Measurements from ENCODE around the gene INPP4B.

Gene INPP4B

DNA sequence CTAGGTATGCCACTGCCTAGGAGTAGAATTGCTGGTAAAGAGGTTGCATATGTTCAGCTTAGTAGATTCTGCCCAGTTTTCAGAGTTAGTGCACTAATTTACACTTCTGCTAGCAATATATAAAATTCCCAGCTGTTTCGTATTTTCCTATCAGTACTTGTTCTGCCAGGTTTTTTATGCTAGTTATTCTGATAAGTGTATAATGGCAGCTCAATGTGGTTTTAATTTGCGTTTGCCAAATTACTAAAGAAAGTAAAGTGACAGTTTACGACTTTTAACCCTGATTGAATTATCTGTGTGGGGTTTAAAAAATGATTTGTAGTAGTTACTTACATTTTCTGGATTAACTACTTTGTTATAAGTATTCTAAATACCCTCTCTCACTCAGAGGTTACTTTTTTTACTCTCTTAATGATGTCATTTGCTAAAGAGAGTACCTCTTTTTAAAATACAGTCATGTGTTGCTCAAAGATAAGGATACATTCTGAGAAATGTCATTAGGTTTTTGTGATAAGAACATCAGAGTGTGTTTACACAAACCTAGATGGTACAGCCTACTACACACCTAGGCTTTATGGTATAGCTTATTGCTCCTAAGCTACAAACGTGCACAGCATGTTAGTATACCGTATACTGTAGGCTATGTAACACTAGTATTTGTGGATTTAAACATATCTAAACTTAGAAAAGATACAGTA is 846.5 kb downstream of the INPP4B start:
- Histone ChIP-seq H2AK5ac (ENCODE audit: low read depth, low read length) (no peak overlapping the region), H4K8ac (ENCODE audit: low read depth, low read length) (no peak overlapping the region), H2BK15ac (ENCODE audit: low read length) (no peak overlapping the region), H3K9ac (ENCODE audit: low read depth, low read length, poor library complexity) (no peak overlapping the region), H3K18ac (ENCODE audit: low read length) (no peak overlapping the region), H3K36me3 (replicated peaks in 1 of 2; ENCODE audit: control insufficient read depth in 2 of 2, insufficient read depth in 2 of 2, low read length in 2 of 2) (no peaks in the 10 kb centered on the region), H3K14ac (ENCODE audit: low read length) (no peak overlapping the region), H3K9me3 (replicated peaks in 1 of 2; ENCODE audit: control insufficient read depth in 2 of 2, insufficient read depth in 1 of 2, low read depth in 1 of 2, low read length in 2 of 2) (peaks cover 0 to 5% of the 10 kb centered on the region in 2 donors), H2AFZ (ENCODE audit: low read length) (no peak overlapping the region), H2BK5ac (ENCODE audit: low read length) (no peak overlapping the region), H2BK12ac (ENCODE audit: low read length) (no peak overlapping the region), H3K4me2 (ENCODE audit: insufficient read depth, low read length, poor library complexity, severe bottlenecking) (no peak overlapping the region), H3K4me1 (ENCODE audit: control insufficient read depth in 2 of 2, insufficient read depth in 1 of 2, low read depth in 1 of 2, low read length in 2 of 2) (no peaks in the 10 kb centered on the region), H3K79me1 (ENCODE audit: low read depth, low read length) (no peaks in the 10 kb centered on the region), H3K4me3 (ENCODE audit: low read length in 2 of 2) (no peak overlapping the region), H3K27ac (replicated peaks; ENCODE audit: low read length) (no peak overlapping the region), H2BK120ac (ENCODE audit: low read depth, low read length) (no peak overlapping the region), H3K23ac (ENCODE audit: low read depth, low read length, poor library complexity) (no peak overlapping the region), H3K4ac (ENCODE audit: low read length) (no peak overlapping the region), H4K91ac (ENCODE audit: low read depth, low read length, poor library complexity) (no peak overlapping the region), H3K27me3 (ENCODE audit: control insufficient read depth in 3 of 3, insufficient read depth in 3 of 3, low read depth in 1 of 3, low read length in 3 of 3) (no peaks in the 10 kb centered on the region)
- WGBS, 2 donors (ENCODE audit: extremely low coverage in 2 of 2, insufficient read length in 2 of 2, insufficient replicate concordance in 1 of 2), result no CpG with 5 or more reads among the region's 5 CpGs
- no peak for DNase-seq (ENCODE audit: low spot score)

DNA sequence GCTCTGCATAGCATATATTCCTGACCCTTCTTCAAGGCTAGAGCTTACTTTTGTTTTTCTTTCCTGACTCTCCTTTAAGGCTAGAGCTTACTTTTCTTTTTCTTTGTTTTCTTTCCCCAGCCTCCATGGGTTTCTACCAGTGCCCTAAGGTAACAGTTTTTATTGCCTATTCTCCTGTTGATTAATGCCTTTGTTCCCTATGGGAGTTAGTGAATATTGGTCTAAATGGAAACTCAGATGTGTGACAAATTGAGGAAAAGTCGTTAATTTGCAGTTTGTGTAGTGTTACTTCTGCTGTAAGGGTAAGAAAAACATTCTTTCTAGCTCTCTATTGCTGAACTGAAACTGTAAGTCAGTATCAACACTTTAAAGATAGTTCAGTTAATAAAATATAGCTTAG is 851.0 kb downstream of the INPP4B start:
- no CpG with 5 or more reads among the region's 1 CpG for WGBS, 2 donors (ENCODE audit: extremely low coverage in 2 of 2, insufficient read length in 2 of 2, insufficient replicate concordance in 1 of 2)

GRCh38 chr4:141977433-141977832 is 868.7 kb downstream of the INPP4B start:
- Histone ChIP-seq H2BK120ac (ENCODE audit: low read depth, low read length) (no peak overlapping the region), H3K23ac (ENCODE audit: low read depth, low read length, poor library complexity) (no peak overlapping the region), H3K27me3 (ENCODE audit: control insufficient read depth in 3 of 3, insufficient read depth in 3 of 3, low read depth in 1 of 3, low read length in 3 of 3) (no peaks in the 10 kb centered on the region), H3K4me2 (ENCODE audit: insufficient read depth, low read length, poor library complexity, severe bottlenecking) (no peak overlapping the region), H2AFZ (ENCODE audit: low read length) (no peak overlapping the region), H3K36me3 (replicated peaks in 1 of 2; ENCODE audit: control insufficient read depth in 2 of 2, insufficient read depth in 2 of 2, low read length in 2 of 2) (no peaks in the 10 kb centered on the region), H2BK15ac (ENCODE audit: low read length) (no peak overlapping the region), H4K8ac (ENCODE audit: low read depth, low read length) (no peak overlapping the region), H3K27ac (replicated peaks; ENCODE audit: low read length) (no peak overlapping the region), H4K91ac (ENCODE audit: low read depth, low read length, poor library complexity) (no peak overlapping the region), H3K4me1 (ENCODE audit: control insufficient read depth in 2 of 2, insufficient read depth in 1 of 2, low read depth in 1 of 2, low read length in 2 of 2) (no peaks in the 10 kb centered on the region), H3K9me3 (replicated peaks in 1 of 2; ENCODE audit: control insufficient read depth in 2 of 2, insufficient read depth in 1 of 2, low read depth in 1 of 2, low read length in 2 of 2) (no peaks in the 10 kb centered on the region), H3K9ac (ENCODE audit: low read depth, low read length, poor library complexity) (no peak overlapping the region), H3K79me1 (ENCODE audit: low read depth, low read length) (no peaks in the 10 kb centered on the region), H3K14ac (ENCODE audit: low read length) (no peak overlapping the region), H3K4me3 (ENCODE audit: low read length in 2 of 2) (no peak overlapping the region), H2AK5ac (ENCODE audit: low read depth, low read length) (no peak overlapping the region), H3K18ac (ENCODE audit: low read length) (no peak overlapping the region), H2BK5ac (ENCODE audit: low read length) (no peak overlapping the region), H2BK12ac (ENCODE audit: low read length) (no peak overlapping the region), H3K4ac (ENCODE audit: low read length) (no peak overlapping the region)
- no peak for DNase-seq (ENCODE audit: low spot score)
- no CpG with 5 or more reads among the region's 3 CpGs for WGBS, 2 donors (ENCODE audit: extremely low coverage in 2 of 2, insufficient read length in 2 of 2, insufficient replicate concordance in 1 of 2)

More for the DNA sequence above, 851.0 kb downstream of the INPP4B start:
- Histone ChIP-seq H2BK12ac (ENCODE audit: low read length) (no peak overlapping the region), H3K4me1 (ENCODE audit: control insufficient read depth in 2 of 2, insufficient read depth in 1 of 2, low read depth in 1 of 2, low read length in 2 of 2) (no peaks in the 10 kb centered on the region), H2BK5ac (ENCODE audit: low read length) (no peak overlapping the region), H3K79me1 (ENCODE audit: low read depth, low read length) (no peaks in the 10 kb centered on the region), H2BK120ac (ENCODE audit: low read depth, low read length) (no peak overlapping the region), H4K91ac (ENCODE audit: low read depth, low read length, poor library complexity) (no peak overlapping the region), H3K14ac (ENCODE audit: low read length) (no peak overlapping the region), H3K27ac (replicated peaks; ENCODE audit: low read length) (no peak overlapping the region), H3K4me2 (ENCODE audit: insufficient read depth, low read length, poor library complexity, severe bottlenecking) (no peak overlapping the region), H2AK5ac (ENCODE audit: low read depth, low read length) (no peak overlapping the region), H3K18ac (ENCODE audit: low read length) (no peak overlapping the region), H3K4ac (ENCODE audit: low read length) (no peak overlapping the region), H3K27me3 (ENCODE audit: control insufficient read depth in 3 of 3, insufficient read depth in 3 of 3, low read depth in 1 of 3, low read length in 3 of 3) (no peaks in the 10 kb centered on the region), H2AFZ (ENCODE audit: low read length) (no peak overlapping the region), H3K4me3 (ENCODE audit: low read length in 2 of 2) (no peak overlapping the region), H3K9me3 (replicated peaks in 1 of 2; ENCODE audit: control insufficient read depth in 2 of 2, insufficient read depth in 1 of 2, low read depth in 1 of 2, low read length in 2 of 2) (peaks cover 0 to 5% of the 10 kb centered on the region in 2 donors), H3K36me3 (replicated peaks in 1 of 2; ENCODE audit: control insufficient read depth in 2 of 2, insufficient read depth in 2 of 2, low read length in 2 of 2) (no peaks in the 10 kb centered on the region), H3K9ac (ENCODE audit: low read depth, low read length, poor library complexity) (no peak overlapping the region), H4K8ac (ENCODE audit: low read depth, low read length) (no peak overlapping the region), H3K23ac (ENCODE audit: low read depth, low read length, poor library complexity) (no peak overlapping the region), H2BK15ac (ENCODE audit: low read length) (no peak overlapping the region)
- no peak for DNase-seq (ENCODE audit: low spot score)
